Caco-2 (cell line): ENCODE measurements around the gene TCF3. TPM values are rescaled to one million over a fixed set of nuclear protein-coding genes. Genes with fewer than 3 reads are reported as not detected.

Experiments
- Bru-seq: library from RNA; stranded (reverse); fragments of 400-500 nt; gene quantifications from one replicate; lab custom pipeline; 2021; lab: Mats Ljungman, UMichigan
- BruChase-seq, 2 experiments: library from RNA; stranded (reverse); fragments of 400-500 nt; gene quantifications; one replicate each; lab custom pipeline; 2021; lab: Mats Ljungman, UMichigan
- BruUV-seq: library from RNA; stranded (reverse); fragments of 400-500 nt; replicated peaks from 2 replicates; lab custom pipeline; 2021; lab: Mats Ljungman, UMichigan
- CTCF ChIA-PET: fragments of 300-600 bp; sonication (Branson Sonifier 250); formaldehyde crosslinking; loops from one replicate; lab custom pipeline; 2022; ENCODE audit warnings: antibody characterized with exemption; lab: Charles Lee
- POLR2A ChIA-PET: fragments of 300-600 bp; sonication (Branson Sonifier 250); formaldehyde crosslinking; loops from one replicate; lab custom pipeline; 2022; ENCODE audit warnings: antibody characterized with exemption; lab: Charles Lee
- DNase-seq, 2 experiments: peaks; one replicate each; pipeline versions ENCODE4 v3.0.0 to v3.0.0-alpha.2; 2020 to 2022
- H3K27me3 ChIP-seq: replicated peaks from 2 replicates; pipeline ENCODE4 v1.6.0; 2011; ENCODE audit warnings: low read length; ENCODE audit not compliant: control insufficient read depth, insufficient read depth
- H3K36me3 ChIP-seq: 2 replicates; pipeline ENCODE4 v1.5.1; 2011; ENCODE audit warnings: low read length; ENCODE audit not compliant: control insufficient read depth, insufficient read depth
- H3K4me1 ChIP-seq: fragments of 250-450 bp; sonication (Bioruptor Pico); 2 replicates; pipeline ENCODE4 v1.5.1; 2020; ENCODE audit warnings: mild to moderate bottlenecking
- H3K4me3 ChIP-seq: 2 replicates; pipeline ENCODE4 v1.5.1; 2011; ENCODE audit warnings: low read depth, mild to moderate bottlenecking, control low read depth, low read length
- H3K9me3 ChIP-seq: fragments of 250-450 bp; sonication (Bioruptor Pico); 2 replicates; pipeline ENCODE4 v1.5.1; 2020; ENCODE audit warnings: mild to moderate bottlenecking, moderate library complexity
- H3K27ac Mint-ChIP-seq: one replicate; pipeline ENCODE4 v1.8.0; 2022; ENCODE audit warnings: mixed read lengths; ENCODE audit not compliant: unreplicated experiment
- H3K27me3 Mint-ChIP-seq: one replicate; pipeline ENCODE4 v1.8.0; 2022; ENCODE audit warnings: mixed read lengths; ENCODE audit not compliant: insufficient read depth, unreplicated experiment
- H3K36me3 Mint-ChIP-seq: one replicate; pipeline ENCODE4 v1.8.0; 2022; ENCODE audit warnings: mild to moderate bottlenecking, mixed read lengths; ENCODE audit not compliant: insufficient read depth, unreplicated experiment
- H3K4me1 Mint-ChIP-seq: one replicate; pipeline ENCODE4 v1.8.0; 2022; ENCODE audit warnings: low read depth, mixed read lengths; ENCODE audit not compliant: unreplicated experiment
- H3K4me3 Mint-ChIP-seq: one replicate; pipeline ENCODE4 v1.8.0; 2022; ENCODE audit warnings: mild to moderate bottlenecking, moderate library complexity, mixed read lengths; ENCODE audit not compliant: unreplicated experiment
- H3K9me3 Mint-ChIP-seq: one replicate; pipeline ENCODE4 v1.8.0; 2022; ENCODE audit warnings: mixed read lengths; ENCODE audit not compliant: unreplicated experiment
- intact Hi-C: fragments of 100-400 bp; cut with micrococcal nuclease; formaldehyde crosslinking; loops from one replicate; pipeline ENCODE4 v1.10.0; 2022; ENCODE audit not compliant: unreplicated experiment
- long read RNA-seq: library from polyadenylated mRNA; stranded (forward); transcript quantifications from one replicate; pipeline ENCODE4 v2.0.0, GENCODE V29; 2022
- total RNA-seq: library from RNA; stranded (reverse); gene quantifications from 2 replicates; pipeline ENCODE4 v1.2.3, GENCODE V29; 2022
- TF ChIP-seq, protein P1 (sequence below), 2 experiments: fragments of 200-600 bp in 1 of 2; IDR thresholded peaks; 1 replicate in 1 of 2; 2 replicates in 1 of 2; pipeline versions ENCODE4 v1.5.1 to v1.8.0; 2011 to 2022; ENCODE audit warnings: antibody characterized with exemption in 1 of 2, control low read depth in 1 of 2, inconsistent platforms in 1 of 2, low read depth in 1 of 2, low read length in 1 of 2, mild to moderate bottlenecking in 1 of 2, moderate library complexity in 1 of 2; ENCODE audit not compliant: insufficient read depth in 1 of 2, severe bottlenecking in 1 of 2, unreplicated experiment in 1 of 2

Gene TCF3
- total RNA-seq (147 and 162 TPM in 2 replicates), Bru-seq, nascent RNA (percentile 63 among the genes with signal in this experiment), BruChase-seq, experiment 1, labeled RNA remaining after a 2-hour chase (percentile 67 among the genes with signal in this experiment), BruChase-seq, experiment 2, labeled RNA remaining after a 6-hour chase (percentile 81 among the genes with signal in this experiment)
- long read RNA-seq, full-length matches to known transcripts, result 5 of 120 reads
- long read RNA-seq, partial matches to known transcripts, result 51 of 120 reads
- long read RNA-seq, other reads (novel, unspliced or antisense), result 64 of 120 reads

DNA sequence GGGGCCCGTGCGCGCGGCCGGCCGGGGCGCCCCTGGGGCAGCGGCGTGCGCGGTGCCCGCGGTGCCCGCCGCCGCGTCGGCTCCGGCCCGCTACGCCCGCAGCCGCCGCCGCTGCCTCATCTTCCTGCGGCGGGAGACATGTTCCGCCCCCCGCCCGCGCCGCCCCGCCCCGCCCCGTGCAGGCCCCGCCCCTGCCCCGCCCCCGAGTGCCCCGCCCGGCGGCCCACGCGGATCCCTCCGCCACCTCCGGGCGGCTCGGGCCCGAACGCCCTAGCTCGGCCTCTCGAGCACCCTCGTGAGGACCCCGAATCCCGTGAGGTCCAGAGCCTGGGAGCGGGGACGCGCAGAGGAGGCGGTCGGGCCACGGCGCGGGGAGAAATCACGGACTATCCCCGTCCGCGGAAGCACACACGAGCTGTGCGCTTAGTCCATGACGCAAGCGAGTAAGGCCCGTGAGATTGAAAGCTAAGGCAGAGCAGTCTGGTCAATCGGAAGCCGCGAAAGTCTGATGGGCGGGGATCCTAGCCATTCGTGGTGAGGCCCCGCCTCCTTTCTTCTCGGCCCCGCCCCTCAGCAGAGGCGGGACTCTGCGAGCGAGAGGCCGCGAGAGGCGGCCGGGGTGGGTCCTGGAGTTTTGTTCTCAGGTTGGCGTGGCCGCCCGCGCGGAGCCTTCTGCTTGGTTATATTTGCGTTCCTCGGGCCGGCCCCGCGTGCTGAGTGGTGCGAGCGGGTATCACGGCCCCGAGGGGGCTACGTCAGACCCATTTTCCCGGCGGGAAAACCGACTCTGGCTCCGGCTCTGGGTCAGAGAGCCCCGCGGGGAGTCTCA, at the start of gene TCF3:
Gene TCF3, minus strand, starts transcription at position 145 of the 829 bp plus-strand sequence. CDS start 2,367 bp downstream, outside the sequence.
- peaks cover 26% of the 10 kb centered on the region for H3K36me3 Mint-ChIP-seq
- BruUV-seq, result TSS peak; percentile 80
- no peaks in the 10 kb centered on the region for H3K27me3 ChIP-seq
- CTCF ChIA-PET, result interaction anchor here (0.7 to 1.0 kb wide), 4 partner anchors 20 to 122 kb away, joined by 3 to 4 read pairs (median 3); no protein-coding TSS in a partner anchor
- peaks cover 2% of the 10 kb centered on the region; the same call in 1 of the 2 replicates for H3K36me3 ChIP-seq
- TF ChIP-seq, protein P1, sequence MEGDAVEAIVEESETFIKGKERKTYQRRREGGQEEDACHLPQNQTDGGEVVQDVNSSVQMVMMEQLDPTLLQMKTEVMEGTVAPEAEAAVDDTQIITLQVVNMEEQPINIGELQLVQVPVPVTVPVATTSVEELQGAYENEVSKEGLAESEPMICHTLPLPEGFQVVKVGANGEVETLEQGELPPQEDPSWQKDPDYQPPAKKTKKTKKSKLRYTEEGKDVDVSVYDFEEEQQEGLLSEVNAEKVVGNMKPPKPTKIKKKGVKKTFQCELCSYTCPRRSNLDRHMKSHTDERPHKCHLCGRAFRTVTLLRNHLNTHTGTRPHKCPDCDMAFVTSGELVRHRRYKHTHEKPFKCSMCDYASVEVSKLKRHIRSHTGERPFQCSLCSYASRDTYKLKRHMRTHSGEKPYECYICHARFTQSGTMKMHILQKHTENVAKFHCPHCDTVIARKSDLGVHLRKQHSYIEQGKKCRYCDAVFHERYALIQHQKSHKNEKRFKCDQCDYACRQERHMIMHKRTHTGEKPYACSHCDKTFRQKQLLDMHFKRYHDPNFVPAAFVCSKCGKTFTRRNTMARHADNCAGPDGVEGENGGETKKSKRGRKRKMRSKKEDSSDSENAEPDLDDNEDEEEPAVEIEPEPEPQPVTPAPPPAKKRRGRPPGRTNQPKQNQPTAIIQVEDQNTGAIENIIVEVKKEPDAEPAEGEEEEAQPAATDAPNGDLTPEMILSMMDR (IDR thresholded peaks at IDR 0.05; ENCODE audit: insufficient read depth in 1 of 2, low read depth in 1 of 2, low read length in 1 of 2, severe bottlenecking in 1 of 2, unreplicated experiment in 1 of 2), result no peak
- peaks cover under 1% of the 10 kb centered on the region; the same call in 1 of the 2 replicates for H3K4me1 ChIP-seq
- POLR2A ChIA-PET, result interaction anchor here (1.0 kb wide), 1 partner anchor 60 kb away, joined by 4 read pairs; the partner anchor contains the start of gene MBD3
- H3K9me3 Mint-ChIP-seq, result no peaks in the 10 kb centered on the region
- H3K4me3 Mint-ChIP-seq, result peak within 1 kb of the TSS; percentile 76
- no peaks in the 10 kb centered on the region for H3K4me1 Mint-ChIP-seq
- no peaks in the 10 kb centered on the region for H3K27me3 Mint-ChIP-seq
- DNase-seq, result peak; percentile 96 to 98
- H3K9me3 ChIP-seq, result no peaks in the 10 kb centered on the region
- H3K27ac Mint-ChIP-seq, result peak within 1 kb of the TSS; percentile 67
- H3K4me3 ChIP-seq, result peak within 1 kb of the TSS; percentile 66
- intact Hi-C loops, result loop anchor here (1.0 kb wide), 1 partner anchor 47 kb away; the partner anchor contains the start of gene UQCR11

GRCh38 chr19:1700733-1701663, 48.6 kb upstream of the TCF3 start:
- H3K9me3 ChIP-seq, result no peaks in the 10 kb centered on the region; the same call in 1 of the 2 replicates
- no peaks in the 10 kb centered on the region for H3K4me1 ChIP-seq
- peaks cover 32% of the 10 kb centered on the region for H3K9me3 Mint-ChIP-seq
- no peaks in the 10 kb centered on the region; the same call in 1 of the 2 replicates for H3K27me3 ChIP-seq
- H3K36me3 ChIP-seq, result no peaks in the 10 kb centered on the region
- peaks cover 6% of the 10 kb centered on the region for H3K27me3 Mint-ChIP-seq
- CTCF ChIA-PET, result interaction anchor here (0.6 kb wide), 1 partner anchor 20 kb away, joined by 3 read pairs; no protein-coding TSS in a partner anchor
- BruUV-seq, result no TSS peak
- intact Hi-C loops, result no loop called here
- no peak overlapping the region for H3K27ac Mint-ChIP-seq
- no peaks in the 10 kb centered on the region for H3K36me3 Mint-ChIP-seq
- TF ChIP-seq, protein P1 (IDR thresholded peaks at IDR 0.05; ENCODE audit: insufficient read depth in 1 of 2, low read depth in 1 of 2, low read length in 1 of 2, severe bottlenecking in 1 of 2, unreplicated experiment in 1 of 2), result no peak
- no peak for DNase-seq
- no peaks in the 10 kb centered on the region for H3K4me1 Mint-ChIP-seq
- POLR2A ChIA-PET, result no interaction called here
- no peak overlapping the region for H3K4me3 Mint-ChIP-seq
- no peak overlapping the region for H3K4me3 ChIP-seq
